NCI-H345 (cell line): Measurements from ENCODE around the gene ADAMTS19.
"Not testable (repeated sequence)": the region's sequence is repeated elsewhere in the genome, so short reads cannot be mapped to it uniquely, and the experiment has no call there.

Source experiments
- DNase-seq: peaks from one replicate; lab custom pipeline; 2025; lab: John Stamatoyannopoulos, UW

Gene ADAMTS19

DNA sequence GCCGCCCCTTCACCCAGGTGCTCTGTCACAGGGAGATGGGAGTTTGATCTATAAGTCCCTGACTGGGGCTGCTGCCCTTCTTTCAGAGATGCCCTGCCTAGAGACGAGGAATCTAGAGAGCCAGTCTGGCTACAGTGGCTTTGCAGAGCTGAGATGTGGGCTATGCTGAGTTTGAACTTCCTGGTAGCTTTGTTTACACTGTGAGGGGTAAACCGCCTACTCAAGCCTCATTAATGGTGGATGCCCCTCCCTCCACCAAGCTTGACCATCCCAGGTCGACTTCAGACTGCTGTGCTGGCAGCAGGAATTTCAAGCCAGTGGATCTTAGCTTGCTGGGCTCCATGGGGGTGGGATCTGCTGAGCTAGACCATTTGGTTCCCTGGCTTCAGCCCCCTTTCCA, 124.4 kb downstream of the ADAMTS19 start:
- DNase-seq, result not testable (repeated sequence)

DNA sequence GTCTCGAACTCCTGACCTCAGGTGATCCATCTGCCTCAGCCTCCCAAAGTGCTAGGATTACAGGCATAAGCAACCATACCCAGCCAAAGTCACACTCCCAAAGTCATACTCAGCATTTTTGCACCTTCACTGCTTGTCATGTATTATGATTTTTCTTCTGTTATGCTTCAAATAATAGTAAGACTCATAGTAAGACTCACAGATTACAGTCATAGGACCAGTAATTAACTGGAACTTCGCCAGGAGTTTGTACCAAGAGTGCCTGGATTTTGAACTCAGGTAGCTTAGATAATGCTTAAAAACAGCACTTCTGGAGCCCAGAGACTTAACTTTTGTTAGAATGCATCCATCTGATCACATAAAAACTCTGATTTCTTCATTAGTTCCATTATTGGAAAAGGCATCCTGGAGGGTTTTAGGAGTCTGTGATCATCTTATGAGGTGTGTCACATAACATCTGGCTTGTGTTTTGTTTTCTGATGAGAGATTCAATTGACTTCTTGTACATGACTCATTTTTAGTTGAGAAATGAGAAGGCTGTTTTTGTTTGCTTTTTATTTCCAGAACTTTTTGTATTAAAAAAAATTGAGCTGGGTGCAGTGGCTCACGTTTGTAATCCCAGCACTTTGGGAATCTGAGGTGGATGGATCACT, 131.5 kb downstream of the ADAMTS19 start:
- no peak for DNase-seq

DNA sequence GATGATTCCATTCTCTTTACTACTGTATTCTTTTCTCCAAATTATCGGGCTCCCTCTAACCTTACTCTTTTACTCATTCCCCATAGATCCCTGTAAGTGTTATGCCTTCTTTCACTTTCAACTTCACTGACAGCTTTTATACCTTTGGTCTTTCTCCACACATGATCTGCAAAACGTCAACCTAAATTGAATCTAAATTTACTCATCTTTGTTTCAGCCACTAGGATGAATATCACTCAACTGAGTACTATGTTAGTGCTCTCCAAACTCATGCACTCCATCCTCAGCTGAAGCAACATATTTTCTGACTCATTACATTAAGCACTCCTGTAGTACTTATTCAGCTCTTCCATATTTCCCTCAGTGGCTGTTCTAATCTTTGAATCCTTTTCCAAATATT, 133.4 kb downstream of the ADAMTS19 start:
- no peak for DNase-seq

DNA sequence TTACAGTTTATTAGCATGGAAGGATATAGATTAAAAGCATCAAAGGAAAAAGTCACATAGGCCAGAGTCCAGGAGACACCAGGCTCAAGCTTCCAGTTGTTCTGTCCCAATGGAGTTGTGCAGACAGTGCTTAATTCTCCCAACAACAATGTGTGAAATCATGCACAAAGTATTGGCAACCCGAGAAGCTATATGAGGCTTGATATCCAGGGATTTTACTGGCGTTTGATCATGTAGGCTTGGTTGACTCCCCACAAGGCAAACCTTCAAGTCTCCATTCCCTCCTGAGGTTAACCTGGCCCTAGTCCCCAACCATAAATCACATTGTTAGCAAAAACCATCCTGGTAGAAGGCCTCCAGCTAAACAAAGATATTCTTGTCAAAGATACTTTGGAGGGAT, 141.5 kb downstream of the ADAMTS19 start:
- DNase-seq, result no peak

DNA sequence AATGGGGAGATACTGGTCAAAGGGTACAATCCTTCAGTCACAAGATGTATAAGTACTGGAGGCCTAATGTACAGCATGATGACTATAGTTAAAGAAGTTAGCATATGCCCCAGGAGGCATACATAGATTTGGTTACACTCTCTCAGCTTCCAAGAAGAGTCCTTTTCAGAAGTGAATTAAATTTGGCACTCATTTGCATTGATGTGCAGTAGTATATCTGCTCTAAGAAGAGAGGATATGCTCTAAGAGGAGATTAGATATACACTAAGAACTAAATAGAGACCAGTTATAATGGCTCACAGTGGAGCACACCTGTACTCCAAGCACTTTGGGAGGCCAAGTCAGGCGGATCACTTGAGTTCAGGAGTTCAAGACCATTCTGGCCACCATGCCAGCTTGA, 148.3 kb downstream of the ADAMTS19 start:
- DNase-seq, result no peak

DNA sequence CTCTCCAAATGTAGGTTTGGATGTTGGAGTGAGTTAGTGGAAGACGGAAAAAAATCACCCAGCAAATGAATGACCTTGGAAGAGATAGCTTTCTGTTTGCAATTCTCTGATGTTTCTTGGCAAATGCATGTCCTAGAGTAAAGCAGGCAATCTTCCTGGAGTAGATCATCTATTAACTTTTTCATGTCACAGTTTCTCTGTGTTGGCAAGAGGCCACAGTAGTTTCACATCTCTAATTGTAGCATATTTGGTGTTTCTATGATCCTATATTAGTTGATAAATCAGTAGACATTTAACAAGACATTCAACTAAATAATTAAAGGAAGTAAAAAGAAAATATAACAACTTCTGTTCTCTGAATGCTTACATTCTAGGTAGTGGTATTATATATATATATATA, 149.6 kb downstream of the ADAMTS19 start:
- DNase-seq, result no peak

DNA sequence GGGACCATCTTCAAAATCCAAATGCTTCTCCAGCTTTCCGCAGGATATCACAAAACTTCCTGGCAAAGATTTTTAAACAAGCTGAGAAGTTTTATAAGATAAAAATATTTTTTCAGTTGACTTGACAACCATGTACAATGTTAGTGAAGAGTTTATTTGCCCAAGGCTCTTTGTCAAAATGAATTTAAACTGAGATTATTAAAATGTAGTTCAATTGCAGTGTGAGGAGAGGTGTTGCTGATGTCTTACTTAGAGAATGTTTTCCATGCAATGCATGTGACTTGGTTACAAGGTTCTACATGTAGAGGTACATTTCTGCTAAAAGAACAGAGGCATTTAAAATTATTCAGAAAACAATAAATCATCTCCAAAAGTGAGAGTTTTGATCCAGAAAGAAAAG, 156.4 kb downstream of the ADAMTS19 start:
- no peak for DNase-seq

DNA sequence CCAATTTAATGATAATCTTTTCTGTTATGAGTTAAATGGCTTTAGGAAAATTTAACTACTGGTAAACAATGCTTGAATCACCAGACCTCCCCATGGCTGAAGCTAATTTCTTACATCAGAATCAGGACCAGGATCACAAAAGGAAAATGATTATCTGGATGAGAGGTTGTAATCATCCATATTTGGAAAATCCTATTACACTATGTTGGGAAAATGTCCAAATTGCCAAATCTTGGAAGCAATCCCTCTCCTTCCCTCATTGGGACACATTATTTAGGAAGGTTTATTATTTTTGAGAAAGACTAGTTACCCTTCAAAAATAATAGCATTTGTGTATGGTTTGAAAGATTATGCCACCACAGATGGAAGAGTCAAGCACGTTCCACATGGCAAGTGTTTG, 157.1 kb downstream of the ADAMTS19 start:
- no peak for DNase-seq

DNA sequence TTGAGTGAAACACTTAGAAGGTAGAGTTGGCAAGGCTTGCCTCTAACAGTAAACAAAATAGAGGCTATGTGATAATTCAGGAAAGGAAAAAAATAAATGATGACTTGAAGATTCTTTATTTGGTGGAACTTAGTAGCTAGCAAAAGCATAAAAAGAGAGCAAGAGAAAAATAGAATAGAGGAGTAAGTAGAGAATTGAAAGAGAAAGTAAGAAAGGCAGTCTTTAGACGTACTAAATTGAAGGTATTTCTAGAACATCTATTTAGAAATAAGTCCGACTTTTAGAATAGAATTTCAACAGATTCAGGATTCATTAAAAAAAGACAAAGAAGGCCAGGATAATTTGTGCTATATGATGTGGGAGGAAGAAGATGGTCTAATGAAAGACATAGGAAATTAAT, 159.7 kb downstream of the ADAMTS19 start:
- DNase-seq, result no peak

DNA sequence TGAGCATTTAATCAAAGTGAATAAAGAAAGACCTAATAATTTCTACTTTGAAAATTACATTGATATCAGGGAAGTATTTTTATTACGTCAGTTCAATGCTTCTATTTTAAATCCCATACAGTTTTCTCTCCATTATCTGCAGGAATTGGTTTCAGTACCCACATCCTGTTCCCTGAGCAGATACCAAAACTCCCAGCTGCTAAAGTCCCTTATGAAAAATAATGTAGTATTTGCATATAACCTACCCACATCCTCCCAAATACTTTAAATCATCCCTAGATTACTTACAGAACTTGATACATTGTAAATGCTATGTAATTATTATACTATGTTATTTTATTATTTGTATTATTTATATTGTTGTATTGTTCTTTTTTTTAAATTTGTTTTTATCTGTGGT, 162.4 kb downstream of the ADAMTS19 start:
- no peak for DNase-seq

DNA sequence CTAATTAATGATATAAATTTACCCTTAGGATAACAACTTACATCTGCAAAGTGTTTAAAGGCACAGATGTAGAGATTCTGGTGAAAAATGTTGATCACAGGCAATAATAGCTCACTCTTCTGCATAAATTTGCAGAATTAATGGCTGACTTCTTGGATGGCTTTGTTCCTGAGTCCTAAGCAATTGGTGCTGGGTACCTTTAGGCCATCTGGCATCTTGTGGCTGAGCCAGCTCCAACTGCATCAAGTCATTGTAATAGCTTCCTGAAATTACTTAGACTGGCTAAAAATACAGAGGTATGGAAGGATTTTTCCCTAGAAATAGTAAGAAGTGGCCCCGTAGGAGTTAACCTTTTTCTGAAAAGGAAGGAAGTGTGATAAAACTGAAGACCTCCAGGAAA, 169.5 kb downstream of the ADAMTS19 start:
- no peak for DNase-seq

DNA sequence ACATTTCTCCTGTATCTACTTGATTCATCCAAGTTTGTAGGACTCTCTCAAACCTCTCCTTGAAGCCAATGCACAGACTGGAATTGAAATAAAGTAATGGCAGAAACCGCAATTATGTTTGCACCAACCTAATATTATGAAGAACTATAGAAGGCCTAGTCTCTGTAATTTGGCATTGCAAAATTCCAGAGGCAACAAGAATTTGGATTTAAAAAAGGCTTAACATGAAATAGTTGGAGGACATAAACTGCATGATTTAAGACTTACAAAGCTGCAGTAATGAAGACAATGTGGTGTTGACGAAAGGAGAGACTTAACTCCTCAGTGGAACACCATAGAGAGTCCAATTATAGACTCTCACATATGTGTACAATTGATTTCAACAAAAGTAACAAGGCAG, 170.0 kb downstream of the ADAMTS19 start:
- DNase-seq, result no peak

DNA sequence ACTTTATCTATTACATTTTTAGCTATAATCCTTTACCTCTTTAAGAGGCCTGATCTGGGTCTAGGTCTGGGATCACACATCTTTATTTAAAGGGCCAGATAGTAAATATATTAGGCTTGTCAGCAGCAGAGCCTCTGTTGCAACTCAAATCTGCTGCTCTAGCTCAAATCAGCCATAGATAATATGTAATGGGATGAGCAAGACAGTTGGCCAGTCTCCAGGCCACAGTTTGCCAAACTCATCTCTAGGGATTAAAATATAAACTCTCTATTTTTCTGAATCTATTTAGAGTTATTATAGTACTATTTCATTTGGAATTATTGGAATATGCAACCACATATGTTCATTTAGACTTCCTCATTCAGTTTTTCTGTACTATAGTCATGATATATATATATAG, 171.9 kb downstream of the ADAMTS19 start:
- no peak for DNase-seq

DNA sequence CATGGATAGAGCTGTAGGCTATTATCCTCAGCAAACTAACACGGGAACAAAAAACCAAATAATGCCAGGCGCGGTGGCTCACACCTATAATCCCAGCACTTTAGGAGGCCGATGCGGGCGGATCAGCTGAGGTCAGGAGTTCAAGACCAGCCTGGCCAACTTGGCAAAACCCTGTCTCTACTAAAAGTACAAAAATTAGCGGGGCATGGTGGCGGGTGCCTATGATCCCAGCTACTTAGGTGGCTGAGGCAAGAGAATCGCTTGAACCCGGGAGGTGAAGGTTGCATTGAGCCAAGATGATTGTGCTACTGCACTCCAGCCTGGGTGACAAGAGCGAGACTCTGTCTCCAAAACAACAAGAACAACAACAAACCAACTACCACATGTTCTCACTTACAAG, 177.4 kb downstream of the ADAMTS19 start:
- not testable (repeated sequence) for DNase-seq

DNA sequence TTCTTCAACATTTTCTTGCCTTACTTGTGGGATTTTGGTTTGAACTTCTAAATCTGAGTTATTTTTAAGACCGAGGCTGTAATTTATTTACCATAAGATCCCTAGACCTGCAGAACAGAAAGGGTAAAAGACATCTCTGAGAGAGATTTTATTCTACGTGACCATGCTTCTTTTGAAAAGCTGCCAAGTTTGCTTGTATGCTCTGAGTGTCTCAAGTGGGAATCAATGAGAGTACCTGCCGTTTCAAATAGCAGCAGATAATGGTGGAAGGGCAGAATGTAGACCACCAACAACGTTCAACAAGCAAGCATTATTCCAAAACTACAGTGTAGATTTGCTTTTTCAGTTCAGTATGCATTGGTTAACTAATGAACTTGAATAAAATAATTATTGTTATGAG, 179.2 kb downstream of the ADAMTS19 start:
- DNase-seq, result no peak

DNA sequence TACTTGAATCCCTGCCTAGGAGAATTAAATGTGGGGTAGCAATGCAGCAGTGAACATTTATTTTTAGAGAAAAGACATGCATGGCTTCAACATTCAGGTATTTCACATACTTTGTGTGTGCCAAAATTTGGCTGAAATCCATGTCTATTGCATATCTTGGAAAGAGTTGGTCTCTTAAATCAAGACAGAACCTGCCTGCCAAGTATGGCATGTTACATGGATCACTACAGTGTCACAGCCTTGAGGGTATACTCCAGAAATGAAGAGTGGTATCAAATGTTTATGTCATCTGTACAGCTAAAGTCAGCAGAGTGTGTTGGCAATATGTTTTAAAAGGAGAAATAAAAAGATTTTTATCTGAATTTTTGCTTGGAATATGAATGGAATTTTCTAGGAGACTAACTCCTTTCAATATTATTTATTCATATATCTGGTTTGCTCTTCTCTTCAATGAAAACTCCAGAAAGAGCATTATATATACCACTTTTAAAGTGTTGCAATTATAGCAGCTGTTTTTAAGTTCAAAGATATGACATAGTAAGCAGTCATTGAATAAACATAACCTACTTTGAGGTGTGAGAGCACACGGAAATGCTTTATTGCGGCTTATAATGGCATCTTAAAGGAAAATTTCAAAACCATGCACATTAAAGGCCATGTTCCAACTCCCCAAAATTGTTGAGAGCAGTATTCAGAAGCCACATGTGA, 192.4 kb downstream of the ADAMTS19 start:
- no peak for DNase-seq

DNA sequence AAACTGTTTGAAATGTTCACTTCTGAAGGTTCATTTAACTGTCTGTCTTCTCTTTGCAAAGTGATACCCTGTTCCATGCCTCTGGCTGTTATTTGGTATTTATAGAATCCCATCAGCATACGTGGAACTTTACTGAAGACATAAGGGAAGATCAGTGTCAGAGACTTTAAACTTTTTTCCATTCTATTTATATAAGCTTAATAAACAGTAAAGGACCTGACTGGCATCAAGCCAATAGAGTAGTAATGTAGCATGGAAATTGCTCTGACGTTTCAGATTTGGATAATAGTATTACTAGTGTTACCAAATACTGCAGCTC, 192.9 kb downstream of the ADAMTS19 start:
- DNase-seq, result no peak

DNA sequence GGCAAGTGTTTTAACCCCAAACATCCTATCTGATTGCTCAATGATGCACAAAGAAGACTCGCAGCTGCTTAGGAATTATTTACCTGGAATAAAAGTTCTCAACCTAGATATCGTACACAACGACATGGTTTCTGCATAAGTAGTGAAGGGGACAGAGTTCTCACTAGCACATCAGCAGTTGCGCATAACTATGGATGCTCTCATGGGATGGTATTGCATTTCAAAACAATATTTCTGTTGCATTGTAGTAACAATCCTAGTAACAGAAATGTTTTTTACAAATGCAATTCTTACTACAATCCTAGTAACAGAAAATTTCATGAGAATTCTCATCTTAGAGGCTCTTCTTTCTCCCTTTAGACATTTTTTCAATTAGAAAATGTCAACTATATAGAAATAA, 193.3 kb downstream of the ADAMTS19 start:
- no peak for DNase-seq

DNA sequence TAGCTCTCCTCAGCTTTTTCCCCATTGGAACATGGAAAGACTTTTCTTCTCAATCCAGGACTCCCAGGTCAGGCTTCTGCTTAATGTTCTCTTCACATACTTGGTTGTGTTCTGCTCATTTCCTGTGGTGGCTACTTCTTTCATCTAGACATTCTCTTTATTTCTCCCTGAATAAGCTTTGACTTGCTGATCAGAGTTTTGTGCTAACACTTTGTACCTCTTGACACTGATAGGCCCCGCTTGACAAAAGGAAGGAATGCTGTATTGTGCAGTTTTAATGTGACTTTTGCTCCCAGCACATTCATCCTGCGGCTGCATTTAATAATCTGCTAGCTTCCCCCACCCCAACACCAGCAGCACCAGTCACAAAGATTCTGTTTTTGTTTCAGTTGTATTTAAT, 196.9 kb downstream of the ADAMTS19 start:
- DNase-seq, result no peak

DNA sequence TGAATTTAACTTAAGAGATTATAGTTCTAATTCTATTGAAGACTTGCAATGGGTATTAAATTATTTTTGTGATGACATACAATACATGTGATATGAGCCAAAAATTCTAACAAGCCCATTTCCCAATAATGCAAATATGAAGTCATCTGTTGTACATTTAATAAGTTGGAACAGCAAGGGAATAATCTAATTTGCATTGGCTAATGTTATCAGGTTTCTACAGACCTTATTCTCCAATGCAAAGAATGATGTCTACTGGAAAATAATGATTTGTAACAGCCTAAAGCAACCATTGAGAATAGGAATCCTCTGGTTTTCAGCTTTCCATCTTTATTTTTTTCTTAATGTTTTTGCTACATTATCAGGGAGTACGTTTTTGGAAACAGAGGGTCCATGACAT, 198.7 kb downstream of the ADAMTS19 start:
- DNase-seq, result no peak

DNA sequence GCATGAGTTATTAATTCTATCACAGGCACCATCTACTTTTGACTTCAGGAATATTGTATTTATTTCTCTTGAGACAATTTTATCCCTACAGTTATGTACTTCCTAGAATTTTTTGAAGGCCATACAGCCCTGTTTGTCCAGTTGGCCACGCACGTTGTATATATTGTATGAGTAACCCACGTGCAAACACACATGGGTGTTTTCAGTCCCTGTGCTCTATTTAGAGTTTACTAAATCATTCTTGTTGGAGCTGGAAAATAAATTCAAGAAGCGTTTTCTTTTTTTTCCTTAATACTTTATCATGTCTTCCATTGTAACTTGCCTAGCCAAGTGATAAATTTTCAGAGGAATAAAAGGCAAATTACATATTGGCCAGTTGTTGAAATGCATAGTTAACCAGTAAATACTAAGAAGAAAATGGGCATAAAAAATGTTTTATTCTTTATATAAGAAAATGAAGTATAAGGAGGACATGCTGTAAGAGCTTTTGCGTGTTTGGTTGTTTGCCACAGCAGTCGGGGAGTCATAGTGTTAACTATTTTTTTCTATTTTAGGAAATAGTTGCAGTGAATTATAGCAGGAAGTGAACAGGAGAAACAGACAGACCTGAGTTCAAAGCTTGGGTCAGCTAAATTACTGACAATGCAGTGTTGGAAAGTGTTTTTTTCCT, 201.4 kb downstream of the ADAMTS19 start:
- no peak for DNase-seq

DNA sequence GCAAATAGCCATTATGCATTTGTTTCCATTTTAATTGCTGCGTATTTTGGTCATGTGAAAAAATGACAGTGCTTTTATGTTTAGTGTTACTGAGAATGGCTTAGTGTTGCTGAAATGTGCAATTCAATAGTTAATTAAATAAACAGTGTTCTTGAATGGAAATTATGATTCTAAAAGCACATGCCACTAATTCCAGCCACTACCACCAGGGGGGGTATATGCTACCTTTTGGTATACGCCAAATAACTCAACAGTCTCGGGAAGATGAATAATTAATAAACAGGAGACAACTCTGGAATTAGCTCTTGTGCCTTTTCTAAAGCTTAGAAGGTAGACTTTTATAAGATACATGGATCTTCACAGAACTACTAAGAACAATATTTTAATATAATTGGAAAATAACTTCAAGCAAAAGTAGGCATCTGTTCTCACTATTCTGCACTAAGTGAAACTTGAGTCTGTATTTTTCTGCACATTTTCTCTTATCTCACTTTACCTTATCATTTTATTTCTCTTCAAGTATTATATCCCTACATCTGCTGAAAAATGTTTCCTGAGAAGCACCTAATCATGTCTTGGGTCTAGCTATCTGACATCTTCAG, 204.3 kb downstream of the ADAMTS19 start:
- no peak for DNase-seq

DNA sequence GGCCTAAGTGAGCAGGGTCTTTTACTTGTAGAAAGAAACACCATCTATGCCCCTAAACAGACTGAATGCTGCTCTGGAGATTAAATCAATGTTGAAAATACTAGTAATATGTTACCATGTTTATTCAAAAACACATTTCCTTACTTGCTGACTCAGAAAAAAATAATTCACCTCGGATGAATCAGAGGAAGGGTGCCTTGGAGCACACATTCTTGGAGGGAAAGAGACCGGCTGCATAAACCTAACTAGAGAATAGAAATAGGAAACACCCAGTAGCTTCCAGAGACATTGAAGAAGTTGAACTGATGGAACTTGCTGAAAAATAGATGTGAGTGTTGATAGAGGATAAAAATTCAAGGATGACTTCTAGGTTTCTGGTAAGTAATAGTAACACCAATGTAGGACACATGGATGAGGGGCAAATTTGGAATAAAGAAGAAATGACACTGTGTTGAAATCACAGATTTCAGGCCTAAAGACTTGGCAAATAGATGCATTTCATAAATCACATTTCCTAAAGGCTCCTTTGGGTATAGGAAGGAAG, 210.9 kb downstream of the ADAMTS19 start:
- DNase-seq, result no peak
